GM23338 (cell line): ENCODE measurements around the gene FRA10AC1.

Experiments
- TF ChIP-seq, protein P1 (sequence below), 2 experiments: fragments of 200-600 bp in 1 of 2; sonication (generic) in 1 of 2; conservative IDR thresholded peaks; 2 replicates each; pipeline versions ENCODE4 v1.5.1 to v1.6.1; 2016 to 2017; ENCODE audit warnings: antibody characterized with exemption in 2 of 2, low read depth in 2 of 2, mild to moderate bottlenecking in 2 of 2, moderate library complexity in 1 of 2
- TF ChIP-seq, protein P2 (sequence below): IDR thresholded peaks from one replicate; pipeline ENCODE4 v1.6.1; 2018; ENCODE audit warnings: antibody characterized with exemption; ENCODE audit not compliant: unreplicated experiment

DNA sequence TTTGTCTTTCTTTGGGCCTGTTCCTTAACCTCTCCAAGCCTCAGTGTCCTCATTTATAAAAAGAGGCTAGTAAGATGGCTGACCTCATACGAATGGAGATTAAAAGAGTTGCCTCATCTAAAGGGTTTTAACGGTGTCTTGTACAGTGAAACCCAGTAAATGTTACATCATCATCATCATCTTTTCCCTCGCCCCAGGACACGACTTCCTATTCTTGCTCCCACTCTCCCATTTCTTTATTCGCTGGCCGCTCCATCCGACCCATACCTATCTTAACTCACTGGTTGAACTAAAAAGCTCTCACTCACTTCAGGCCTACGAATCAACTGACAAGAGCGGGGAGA is 554 bp downstream of the FRA10AC1 start:
- TF ChIP-seq, protein P1, sequence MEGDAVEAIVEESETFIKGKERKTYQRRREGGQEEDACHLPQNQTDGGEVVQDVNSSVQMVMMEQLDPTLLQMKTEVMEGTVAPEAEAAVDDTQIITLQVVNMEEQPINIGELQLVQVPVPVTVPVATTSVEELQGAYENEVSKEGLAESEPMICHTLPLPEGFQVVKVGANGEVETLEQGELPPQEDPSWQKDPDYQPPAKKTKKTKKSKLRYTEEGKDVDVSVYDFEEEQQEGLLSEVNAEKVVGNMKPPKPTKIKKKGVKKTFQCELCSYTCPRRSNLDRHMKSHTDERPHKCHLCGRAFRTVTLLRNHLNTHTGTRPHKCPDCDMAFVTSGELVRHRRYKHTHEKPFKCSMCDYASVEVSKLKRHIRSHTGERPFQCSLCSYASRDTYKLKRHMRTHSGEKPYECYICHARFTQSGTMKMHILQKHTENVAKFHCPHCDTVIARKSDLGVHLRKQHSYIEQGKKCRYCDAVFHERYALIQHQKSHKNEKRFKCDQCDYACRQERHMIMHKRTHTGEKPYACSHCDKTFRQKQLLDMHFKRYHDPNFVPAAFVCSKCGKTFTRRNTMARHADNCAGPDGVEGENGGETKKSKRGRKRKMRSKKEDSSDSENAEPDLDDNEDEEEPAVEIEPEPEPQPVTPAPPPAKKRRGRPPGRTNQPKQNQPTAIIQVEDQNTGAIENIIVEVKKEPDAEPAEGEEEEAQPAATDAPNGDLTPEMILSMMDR (conservative IDR thresholded peaks at IDR 0.05; ENCODE audit: low read depth in 2 of 2), result no peak
- TF ChIP-seq, protein P2, sequence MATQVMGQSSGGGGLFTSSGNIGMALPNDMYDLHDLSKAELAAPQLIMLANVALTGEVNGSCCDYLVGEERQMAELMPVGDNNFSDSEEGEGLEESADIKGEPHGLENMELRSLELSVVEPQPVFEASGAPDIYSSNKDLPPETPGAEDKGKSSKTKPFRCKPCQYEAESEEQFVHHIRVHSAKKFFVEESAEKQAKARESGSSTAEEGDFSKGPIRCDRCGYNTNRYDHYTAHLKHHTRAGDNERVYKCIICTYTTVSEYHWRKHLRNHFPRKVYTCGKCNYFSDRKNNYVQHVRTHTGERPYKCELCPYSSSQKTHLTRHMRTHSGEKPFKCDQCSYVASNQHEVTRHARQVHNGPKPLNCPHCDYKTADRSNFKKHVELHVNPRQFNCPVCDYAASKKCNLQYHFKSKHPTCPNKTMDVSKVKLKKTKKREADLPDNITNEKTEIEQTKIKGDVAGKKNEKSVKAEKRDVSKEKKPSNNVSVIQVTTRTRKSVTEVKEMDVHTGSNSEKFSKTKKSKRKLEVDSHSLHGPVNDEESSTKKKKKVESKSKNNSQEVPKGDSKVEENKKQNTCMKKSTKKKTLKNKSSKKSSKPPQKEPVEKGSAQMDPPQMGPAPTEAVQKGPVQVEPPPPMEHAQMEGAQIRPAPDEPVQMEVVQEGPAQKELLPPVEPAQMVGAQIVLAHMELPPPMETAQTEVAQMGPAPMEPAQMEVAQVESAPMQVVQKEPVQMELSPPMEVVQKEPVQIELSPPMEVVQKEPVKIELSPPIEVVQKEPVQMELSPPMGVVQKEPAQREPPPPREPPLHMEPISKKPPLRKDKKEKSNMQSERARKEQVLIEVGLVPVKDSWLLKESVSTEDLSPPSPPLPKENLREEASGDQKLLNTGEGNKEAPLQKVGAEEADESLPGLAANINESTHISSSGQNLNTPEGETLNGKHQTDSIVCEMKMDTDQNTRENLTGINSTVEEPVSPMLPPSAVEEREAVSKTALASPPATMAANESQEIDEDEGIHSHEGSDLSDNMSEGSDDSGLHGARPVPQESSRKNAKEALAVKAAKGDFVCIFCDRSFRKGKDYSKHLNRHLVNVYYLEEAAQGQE, result no peak
